Endothelial cell (in vitro differentiated cells): Measurements from ENCODE around the gene RNU1-4. TPM values are rescaled to one million over a fixed set of nuclear protein-coding genes. Genes with fewer than 3 reads are reported as not detected.
"Not testable (repeated sequence)": the region's sequence is repeated elsewhere in the genome, so short reads cannot be mapped to it uniquely, and the experiment has no call there.

Experiments used
- DNase-seq: peaks from one replicate; pipeline ENCODE4 v3.0.0; 2021; ENCODE audit warnings: low spot score
- H3K27ac Mint-ChIP-seq: one replicate; pipeline ENCODE4 v1.8.0; 2021; ENCODE audit warnings: mixed read lengths, inconsistent platforms; ENCODE audit not compliant: unreplicated experiment
- H3K27me3 Mint-ChIP-seq: one replicate; pipeline ENCODE4 v1.8.0; 2021; ENCODE audit warnings: mild to moderate bottlenecking, moderate library complexity, mixed read lengths, inconsistent platforms; ENCODE audit not compliant: unreplicated experiment
- H3K36me3 Mint-ChIP-seq: one replicate; pipeline ENCODE4 v1.8.0; 2021; ENCODE audit warnings: mild to moderate bottlenecking, low read depth, mixed read lengths, inconsistent platforms; ENCODE audit not compliant: unreplicated experiment
- H3K4me1 Mint-ChIP-seq: one replicate; pipeline ENCODE4 v1.8.0; 2021; ENCODE audit warnings: mild to moderate bottlenecking, mixed read lengths, inconsistent platforms; ENCODE audit not compliant: unreplicated experiment
- H3K4me3 Mint-ChIP-seq: one replicate; pipeline ENCODE4 v1.8.0; 2021; ENCODE audit warnings: mild to moderate bottlenecking, mixed read lengths, inconsistent platforms; ENCODE audit not compliant: unreplicated experiment
- H3K9me3 Mint-ChIP-seq: one replicate; pipeline ENCODE4 v1.8.0; 2021; ENCODE audit warnings: mixed read lengths, inconsistent platforms; ENCODE audit not compliant: unreplicated experiment
- total RNA-seq: library from RNA; stranded (reverse); fragmentation: NEBNext Ultra II Directional; extraction: Animal tissue kit (Norgen Biotek cat#: 25700); gene quantifications from one replicate; pipeline ENCODE4 v1.2.1, GENCODE V29; 2021; ENCODE audit not compliant: unreplicated experiment

RNU1-4 gene
- total RNA-seq, 1 donor from 2014 or later: 3,428 TPM

- H3K36me3 Mint-ChIP-seq, DNase-seq, H3K4me1 Mint-ChIP-seq, H3K9me3 Mint-ChIP-seq, H3K4me3 Mint-ChIP-seq, H3K27ac Mint-ChIP-seq, H3K27me3 Mint-ChIP-seq: not testable (repeated sequence)
These were observed 39.1 kb upstream of the RNU1-4 start for GRCh38 chr1:16701189-16701588.

DNA sequence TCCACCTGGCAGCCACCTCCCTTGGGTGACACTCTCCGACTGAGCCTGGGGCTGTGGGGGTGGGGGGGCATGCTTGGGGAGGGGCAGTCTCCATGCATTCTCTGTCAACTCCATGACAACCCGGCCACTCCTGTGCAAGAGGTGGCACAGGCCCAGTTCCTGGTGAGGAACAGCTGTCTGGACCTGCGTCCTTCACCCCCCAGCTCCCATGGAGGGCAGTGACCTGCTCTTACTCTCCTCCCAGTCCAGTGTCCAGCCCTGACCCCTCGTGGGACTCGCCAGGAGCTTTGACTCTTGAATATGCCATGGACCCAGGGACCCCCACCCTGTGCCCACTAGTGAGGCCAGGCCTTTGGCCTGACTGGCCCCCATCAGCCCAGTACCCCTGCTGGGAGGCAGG is 38.0 kb upstream of the RNU1-4 start:
- not testable (repeated sequence) for H3K4me3 Mint-ChIP-seq, H3K9me3 Mint-ChIP-seq

DNA sequence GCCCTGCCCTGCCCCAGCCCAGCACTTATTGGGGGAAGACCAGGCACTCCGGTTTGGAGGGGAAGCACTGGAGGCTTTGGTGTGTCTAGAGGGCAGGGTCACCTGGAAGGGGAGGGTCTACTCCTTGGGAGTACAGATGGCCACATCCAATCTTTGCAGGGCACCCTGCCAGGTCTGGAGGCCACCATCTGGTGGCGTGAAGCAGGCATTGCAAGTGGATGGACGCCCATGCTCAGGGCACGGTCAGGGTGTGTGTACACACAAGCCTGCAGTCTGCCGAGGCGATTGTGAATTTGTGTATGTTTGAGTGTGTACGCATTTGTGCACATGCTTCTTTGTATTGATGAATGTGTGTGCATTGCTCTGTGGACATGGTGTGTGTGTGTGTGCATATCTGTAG is 37.2 kb upstream of the RNU1-4 start:
- not testable (repeated sequence) for H3K9me3 Mint-ChIP-seq, H3K36me3 Mint-ChIP-seq, H3K27ac Mint-ChIP-seq, H3K27me3 Mint-ChIP-seq, DNase-seq, H3K4me3 Mint-ChIP-seq, H3K4me1 Mint-ChIP-seq

More for the DNA sequence above, 38.0 kb upstream of the RNU1-4 start:
- H3K36me3 Mint-ChIP-seq, H3K4me1 Mint-ChIP-seq, H3K27ac Mint-ChIP-seq, DNase-seq, H3K27me3 Mint-ChIP-seq: not testable (repeated sequence)

- DNase-seq, H3K4me3 Mint-ChIP-seq, H3K27ac Mint-ChIP-seq, H3K4me1 Mint-ChIP-seq, H3K36me3 Mint-ChIP-seq, H3K27me3 Mint-ChIP-seq, H3K9me3 Mint-ChIP-seq: not testable (repeated sequence)
These were observed 36.7 kb upstream of the RNU1-4 start for GRCh38 chr1:16703602-16704001.

GRCh38 chr1:16704076-16704475 is 36.2 kb upstream of the RNU1-4 start:
- not testable (repeated sequence) for H3K4me3 Mint-ChIP-seq, H3K36me3 Mint-ChIP-seq, H3K4me1 Mint-ChIP-seq, H3K27me3 Mint-ChIP-seq, H3K9me3 Mint-ChIP-seq, H3K27ac Mint-ChIP-seq, DNase-seq

- not testable (repeated sequence) for H3K4me1 Mint-ChIP-seq, DNase-seq, H3K36me3 Mint-ChIP-seq, H3K27me3 Mint-ChIP-seq, H3K9me3 Mint-ChIP-seq, H3K27ac Mint-ChIP-seq, H3K4me3 Mint-ChIP-seq
These were observed 35.7 kb upstream of the RNU1-4 start for GRCh38 chr1:16704502-16705100.

GRCh38 chr1:16706302-16706701 is 34.0 kb upstream of the RNU1-4 start:
- H3K9me3 Mint-ChIP-seq, H3K4me1 Mint-ChIP-seq, H3K36me3 Mint-ChIP-seq, DNase-seq, H3K4me3 Mint-ChIP-seq, H3K27me3 Mint-ChIP-seq, H3K27ac Mint-ChIP-seq: not testable (repeated sequence)

DNA sequence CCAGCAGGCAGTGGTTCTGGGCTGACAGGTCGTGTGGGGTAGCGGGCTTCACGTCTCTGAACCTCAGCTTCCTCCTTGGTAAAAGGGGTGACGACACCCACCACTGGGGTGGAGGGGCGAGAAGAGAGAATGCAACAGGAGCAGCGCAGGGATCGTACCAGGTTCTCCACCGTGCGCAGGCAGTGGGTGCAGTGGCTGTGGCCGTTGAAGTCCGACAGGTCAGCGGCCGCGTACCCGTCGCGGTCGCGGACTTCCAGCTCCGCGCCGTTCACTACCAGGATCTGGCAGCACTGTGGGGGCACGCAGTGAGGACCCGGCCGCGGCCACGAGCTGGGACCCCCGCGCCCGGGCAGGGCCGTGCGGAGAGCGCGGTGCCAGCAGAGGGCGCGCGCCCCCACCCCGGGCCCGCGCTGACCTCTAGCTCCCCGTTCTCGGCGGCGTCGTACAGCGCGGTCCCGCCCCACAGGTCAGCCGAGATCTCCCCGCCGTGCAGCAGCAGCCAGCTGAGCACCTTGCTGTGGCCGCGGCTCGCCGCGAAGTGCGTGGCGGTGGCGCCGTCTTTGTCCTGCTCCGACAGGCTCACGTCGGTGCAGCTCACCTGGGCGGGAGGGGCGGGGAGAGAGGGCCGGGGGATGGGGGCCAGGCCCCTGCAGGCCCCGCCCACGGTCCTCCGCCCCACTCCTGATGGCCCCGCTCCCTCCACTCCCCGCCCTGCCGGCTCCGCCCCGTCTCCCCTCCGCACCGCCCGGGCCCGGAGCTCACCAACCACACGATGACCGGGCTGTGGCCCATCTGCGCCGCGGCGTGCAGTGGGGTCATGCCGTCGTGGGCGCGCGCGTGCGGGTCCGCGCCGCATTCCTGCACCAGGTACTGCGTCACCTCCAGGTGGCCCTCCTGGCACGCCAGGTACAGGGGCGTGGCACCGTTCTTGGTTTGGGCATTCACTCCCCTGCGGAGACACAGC is 32.9 kb upstream of the RNU1-4 start:
- DNase-seq: peak; percentile 18
- not testable (repeated sequence) for H3K4me1 Mint-ChIP-seq, H3K27ac Mint-ChIP-seq, H3K4me3 Mint-ChIP-seq, H3K36me3 Mint-ChIP-seq, H3K9me3 Mint-ChIP-seq, H3K27me3 Mint-ChIP-seq

DNA sequence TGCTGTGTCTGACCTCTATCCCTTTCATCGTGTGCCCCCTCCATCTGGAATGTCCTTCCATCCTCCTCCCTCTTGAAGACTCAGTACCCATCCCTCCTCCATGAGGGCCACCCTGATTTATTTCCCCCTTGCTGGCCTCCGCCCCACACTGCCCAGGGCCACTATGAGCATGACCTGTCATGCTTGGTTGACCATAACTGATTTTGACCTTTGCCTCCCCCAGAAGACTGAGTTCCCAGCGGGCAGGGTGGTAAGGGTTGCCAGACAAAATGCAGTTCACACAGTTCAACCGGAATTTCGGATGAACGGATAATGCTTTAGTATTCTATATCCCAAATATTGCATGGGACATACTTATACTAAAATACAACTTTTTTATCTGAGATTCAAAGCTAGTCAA is 31.6 kb upstream of the RNU1-4 start:
- H3K36me3 Mint-ChIP-seq, H3K4me3 Mint-ChIP-seq, H3K9me3 Mint-ChIP-seq, DNase-seq, H3K27ac Mint-ChIP-seq, H3K27me3 Mint-ChIP-seq, H3K4me1 Mint-ChIP-seq: not testable (repeated sequence)
